SK-N-SH treated with all-trans-retinoic acid at 6 μM for 48 hours (cell line): ENCODE data around the gene DMP1.

Experiments used
- ATAC-seq: fragments of 200-7000 bp; cut with Tn5 transposase; 3 replicates; pipeline ENCODE4 v1.9.1; 2020; ENCODE audit warnings: mild to moderate bottlenecking, moderate library complexity
- BACH2 ChIP-seq: fragments of 250-450 bp; sonication (Bioruptor Pico); IDR thresholded peaks from 2 replicates; pipeline ENCODE4 v1.9.0; 2021; ENCODE audit warnings: mild to moderate bottlenecking, borderline replicate concordance
- CSDC2 ChIP-seq: fragments of 250-450 bp; sonication (Bioruptor Pico); IDR thresholded peaks from 2 replicates; pipeline ENCODE4 v1.5.0; 2020; ENCODE audit warnings: mild to moderate bottlenecking, moderate library complexity
- ESRRG ChIP-seq: fragments of 250-450 bp; sonication (Bioruptor Pico); IDR thresholded peaks from 2 replicates; pipeline ENCODE4 v1.6.1; 2021; ENCODE audit warnings: mild to moderate bottlenecking
- ISL1 ChIP-seq: fragments of 250-450 bp; sonication (Bioruptor Pico); IDR thresholded peaks from 2 replicates; pipeline ENCODE4 v2.1.2; 2022; ENCODE audit warnings: mild to moderate bottlenecking, moderate library complexity
- OSR1 ChIP-seq: fragments of 250-450 bp; sonication (Bioruptor Pico); IDR thresholded peaks from 2 replicates; pipeline ENCODE4 v1.8.0; 2022; ENCODE audit warnings: moderate library complexity, mild to moderate bottlenecking, inconsistent platforms
- PPARA ChIP-seq: fragments of 250-450 bp; sonication (Bioruptor Pico); IDR thresholded peaks from 2 replicates; pipeline ENCODE4 v1.5.0; 2020; ENCODE audit warnings: mild to moderate bottlenecking, borderline replicate concordance
- ZC3H10 ChIP-seq: fragments of 250-450 bp; sonication (Bioruptor Pico); IDR thresholded peaks from 2 replicates; pipeline ENCODE4 v1.5.1; 2021; ENCODE audit warnings: mild to moderate bottlenecking, moderate library complexity
- ZNF70 ChIP-seq: fragments of 450-650 bp; formaldehyde crosslinking; IDR thresholded peaks from 2 replicates; pipeline ENCODE4 v1.5.0; 2020; ENCODE audit warnings: mild to moderate bottlenecking, moderate library complexity
- ZNF8 ChIP-seq: fragments of 450-650 bp; formaldehyde crosslinking; IDR thresholded peaks from 2 replicates; pipeline ENCODE4 v1.5.0; 2020; ENCODE audit warnings: mild to moderate bottlenecking, moderate library complexity
- TF ChIP-seq, protein P1 (sequence below): fragments of 250-450 bp; sonication (Bioruptor Pico); IDR thresholded peaks from 2 replicates; pipeline ENCODE4 v1.8.0; 2020; ENCODE audit warnings: mild to moderate bottlenecking, moderate library complexity, borderline replicate concordance
- TF ChIP-seq, protein P2 (sequence below): fragments of 250-450 bp; sonication (Bioruptor Pico); IDR thresholded peaks from 2 replicates; pipeline ENCODE4 v1.5.1; 2020; ENCODE audit warnings: low read depth, mild to moderate bottlenecking, moderate library complexity
- TF ChIP-seq, protein P3 (sequence below): fragments of 250-450 bp; sonication (Bioruptor Pico); IDR thresholded peaks from 2 replicates; pipeline ENCODE4 v1.5.0; 2020; ENCODE audit warnings: mild to moderate bottlenecking, moderate library complexity
- TF ChIP-seq, protein P4 (sequence below): fragments of 250-450 bp; sonication (Bioruptor Pico); IDR thresholded peaks from 2 replicates; pipeline ENCODE4 v1.8.0; 2021; ENCODE audit warnings: low read depth, mild to moderate bottlenecking, moderate library complexity, borderline replicate concordance

The DMP1 gene, protein sequence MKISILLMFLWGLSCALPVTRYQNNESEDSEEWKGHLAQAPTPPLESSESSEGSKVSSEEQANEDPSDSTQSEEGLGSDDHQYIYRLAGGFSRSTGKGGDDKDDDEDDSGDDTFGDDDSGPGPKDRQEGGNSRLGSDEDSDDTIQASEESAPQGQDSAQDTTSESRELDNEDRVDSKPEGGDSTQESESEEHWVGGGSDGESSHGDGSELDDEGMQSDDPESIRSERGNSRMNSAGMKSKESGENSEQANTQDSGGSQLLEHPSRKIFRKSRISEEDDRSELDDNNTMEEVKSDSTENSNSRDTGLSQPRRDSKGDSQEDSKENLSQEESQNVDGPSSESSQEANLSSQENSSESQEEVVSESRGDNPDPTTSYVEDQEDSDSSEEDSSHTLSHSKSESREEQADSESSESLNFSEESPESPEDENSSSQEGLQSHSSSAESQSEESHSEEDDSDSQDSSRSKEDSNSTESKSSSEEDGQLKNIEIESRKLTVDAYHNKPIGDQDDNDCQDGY

DNA sequence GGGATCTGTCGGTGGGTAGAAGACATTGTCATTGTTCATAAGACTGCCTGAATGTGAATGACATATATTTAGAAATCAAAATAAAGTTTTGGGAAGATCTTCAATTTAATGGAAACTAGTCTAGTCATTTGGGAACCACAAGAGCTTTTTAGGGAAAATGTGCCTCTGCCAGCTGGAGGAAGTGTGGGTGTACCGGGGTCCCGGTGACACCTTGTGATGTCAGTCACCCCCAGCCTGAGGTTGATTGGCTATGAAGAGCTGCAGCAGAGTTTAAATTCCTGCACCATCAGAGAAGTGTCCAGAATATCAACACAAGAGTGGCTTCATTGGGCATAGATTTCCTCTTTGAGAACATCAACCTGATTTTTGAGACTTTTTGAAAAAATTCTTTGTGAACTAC lies at the start of gene DMP1:
DMP1 (plus strand) TSS at position 301 of the 400 bp plus-strand sequence. CDS start 6,213 bp downstream, outside the sequence.
- TF ChIP-seq ISL1 (CRISPR knock-in tag): no peak
- TF ChIP-seq PPARA (CRISPR knock-in tag): no peak
- TF ChIP-seq ZC3H10 (CRISPR knock-in tag): no peak
- TF ChIP-seq CSDC2: no peak
- ATAC-seq: no peak

DNA sequence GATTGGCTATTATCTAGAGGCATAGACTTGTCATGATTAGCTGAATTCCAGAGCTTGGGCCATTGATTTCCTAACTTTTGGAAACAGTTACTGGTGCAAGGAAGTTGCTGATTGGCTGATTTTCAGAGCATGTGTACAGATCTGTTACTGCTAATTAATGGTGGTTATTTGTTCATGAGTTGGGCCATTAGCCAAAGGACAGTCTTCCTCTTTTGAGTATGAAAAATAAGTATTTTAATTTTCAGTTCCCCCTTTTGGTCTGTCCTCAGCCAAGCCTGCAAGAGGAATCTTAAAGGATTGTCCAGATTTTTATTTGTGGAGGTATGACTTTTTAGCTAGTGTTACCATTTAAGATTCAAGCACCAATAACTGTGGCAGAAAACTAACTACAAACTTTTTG lies 48.7 kb upstream of the DMP1 start:
- ATAC-seq: no peak
- TF ChIP-seq, protein P1, sequence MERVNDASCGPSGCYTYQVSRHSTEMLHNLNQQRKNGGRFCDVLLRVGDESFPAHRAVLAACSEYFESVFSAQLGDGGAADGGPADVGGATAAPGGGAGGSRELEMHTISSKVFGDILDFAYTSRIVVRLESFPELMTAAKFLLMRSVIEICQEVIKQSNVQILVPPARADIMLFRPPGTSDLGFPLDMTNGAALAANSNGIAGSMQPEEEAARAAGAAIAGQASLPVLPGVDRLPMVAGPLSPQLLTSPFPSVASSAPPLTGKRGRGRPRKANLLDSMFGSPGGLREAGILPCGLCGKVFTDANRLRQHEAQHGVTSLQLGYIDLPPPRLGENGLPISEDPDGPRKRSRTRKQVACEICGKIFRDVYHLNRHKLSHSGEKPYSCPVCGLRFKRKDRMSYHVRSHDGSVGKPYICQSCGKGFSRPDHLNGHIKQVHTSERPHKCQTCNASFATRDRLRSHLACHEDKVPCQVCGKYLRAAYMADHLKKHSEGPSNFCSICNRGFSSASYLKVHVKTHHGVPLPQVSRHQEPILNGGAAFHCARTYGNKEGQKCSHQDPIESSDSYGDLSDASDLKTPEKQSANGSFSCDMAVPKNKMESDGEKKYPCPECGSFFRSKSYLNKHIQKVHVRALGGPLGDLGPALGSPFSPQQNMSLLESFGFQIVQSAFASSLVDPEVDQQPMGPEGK (CRISPR knock-in tag): no peak
- TF ChIP-seq BACH2 (CRISPR knock-in tag): no peak
- TF ChIP-seq, all 23 proteins: peak for 0

DNA sequence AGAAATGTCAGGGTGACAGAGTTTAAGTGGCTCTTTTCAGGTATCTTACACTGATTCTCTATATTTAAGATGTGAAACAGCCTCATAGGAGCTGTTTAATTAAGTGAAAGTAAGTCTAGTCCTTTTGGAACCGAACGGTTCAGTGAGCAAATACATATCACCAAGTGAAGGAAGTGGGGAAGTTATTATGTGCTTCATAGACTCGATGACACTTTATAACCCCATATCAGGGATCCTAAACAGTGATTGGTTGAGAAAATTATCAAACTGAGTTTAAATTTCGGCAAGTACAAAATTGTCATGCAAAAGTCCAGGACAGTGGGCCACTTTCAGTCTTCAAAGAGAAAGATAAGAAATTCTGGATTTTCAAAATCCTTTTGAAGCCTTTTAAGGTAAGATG lies 41.9 kb upstream of the DMP1 start, which contains the start of gene DSPP:
DSPP (plus strand) TSS at position 301 of the 400 bp plus-strand sequence. CDS start 2,380 bp downstream, outside the sequence.
- no peak for TF ChIP-seq ZNF8 (CRISPR knock-in tag)
- no peak for TF ChIP-seq CSDC2
- no peak for TF ChIP-seq ZNF70 (CRISPR knock-in tag)
- TF ChIP-seq ESRRG (CRISPR knock-in tag): no peak
- ATAC-seq: no peak

DNA sequence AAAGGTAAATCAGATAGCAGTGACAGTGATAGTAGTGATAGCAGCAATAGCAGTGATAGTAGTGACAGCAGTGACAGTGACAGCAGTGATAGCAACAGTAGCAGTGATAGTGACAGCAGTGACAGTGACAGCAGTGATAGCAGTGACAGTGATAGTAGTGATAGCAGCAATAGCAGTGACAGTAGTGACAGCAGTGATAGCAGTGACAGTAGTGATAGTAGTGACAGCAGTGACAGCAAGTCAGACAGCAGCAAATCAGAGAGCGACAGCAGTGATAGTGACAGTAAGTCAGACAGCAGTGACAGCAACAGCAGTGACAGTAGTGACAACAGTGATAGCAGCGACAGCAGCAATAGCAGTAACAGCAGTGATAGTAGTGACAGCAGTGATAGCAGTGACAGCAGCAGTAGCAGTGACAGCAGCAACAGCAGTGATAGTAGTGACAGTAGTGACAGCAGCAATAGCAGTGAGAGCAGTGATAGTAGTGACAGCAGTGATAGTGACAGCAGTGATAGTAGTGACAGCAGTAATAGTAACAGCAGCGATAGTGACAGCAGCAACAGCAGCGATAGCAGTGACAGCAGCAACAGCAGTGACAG lies 35.7 kb upstream of the DMP1 start:
- TF ChIP-seq PPARA (CRISPR knock-in tag): no peak
- TF ChIP-seq, protein P1 (CRISPR knock-in tag): no peak
- TF ChIP-seq, protein P2, sequence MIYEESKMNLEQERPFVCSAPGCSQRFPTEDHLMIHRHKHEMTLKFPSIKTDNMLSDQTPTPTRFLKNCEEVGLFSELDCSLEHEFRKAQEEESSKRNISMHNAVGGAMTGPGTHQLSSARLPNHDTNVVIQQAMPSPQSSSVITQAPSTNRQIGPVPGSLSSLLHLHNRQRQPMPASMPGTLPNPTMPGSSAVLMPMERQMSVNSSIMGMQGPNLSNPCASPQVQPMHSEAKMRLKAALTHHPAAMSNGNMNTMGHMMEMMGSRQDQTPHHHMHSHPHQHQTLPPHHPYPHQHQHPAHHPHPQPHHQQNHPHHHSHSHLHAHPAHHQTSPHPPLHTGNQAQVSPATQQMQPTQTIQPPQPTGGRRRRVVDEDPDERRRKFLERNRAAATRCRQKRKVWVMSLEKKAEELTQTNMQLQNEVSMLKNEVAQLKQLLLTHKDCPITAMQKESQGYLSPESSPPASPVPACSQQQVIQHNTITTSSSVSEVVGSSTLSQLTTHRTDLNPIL (CRISPR knock-in tag): no peak
- ATAC-seq: no peak

DNA sequence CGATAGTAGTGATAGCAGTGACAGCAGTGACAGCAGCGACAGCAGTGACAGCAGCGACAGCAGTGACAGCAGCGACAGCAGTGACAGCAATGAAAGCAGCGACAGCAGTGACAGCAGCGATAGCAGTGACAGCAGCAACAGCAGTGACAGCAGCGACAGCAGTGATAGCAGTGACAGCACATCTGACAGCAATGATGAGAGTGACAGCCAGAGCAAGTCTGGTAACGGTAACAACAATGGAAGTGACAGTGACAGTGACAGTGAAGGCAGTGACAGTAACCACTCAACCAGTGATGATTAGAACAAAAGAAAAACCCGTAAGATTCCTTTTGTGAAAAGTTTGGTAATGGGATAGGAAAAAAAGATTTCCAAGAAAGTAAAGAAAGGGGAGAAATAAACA lies 33.8 kb upstream of the DMP1 start:
- no peak for ATAC-seq

More for the DNA sequence above, 33.8 kb upstream of the DMP1 start:
- TF ChIP-seq OSR1 (CRISPR knock-in tag): no peak
- no peak for TF ChIP-seq ISL1 (CRISPR knock-in tag)
- TF ChIP-seq ZC3H10 (CRISPR knock-in tag): no peak
- TF ChIP-seq, protein P3, sequence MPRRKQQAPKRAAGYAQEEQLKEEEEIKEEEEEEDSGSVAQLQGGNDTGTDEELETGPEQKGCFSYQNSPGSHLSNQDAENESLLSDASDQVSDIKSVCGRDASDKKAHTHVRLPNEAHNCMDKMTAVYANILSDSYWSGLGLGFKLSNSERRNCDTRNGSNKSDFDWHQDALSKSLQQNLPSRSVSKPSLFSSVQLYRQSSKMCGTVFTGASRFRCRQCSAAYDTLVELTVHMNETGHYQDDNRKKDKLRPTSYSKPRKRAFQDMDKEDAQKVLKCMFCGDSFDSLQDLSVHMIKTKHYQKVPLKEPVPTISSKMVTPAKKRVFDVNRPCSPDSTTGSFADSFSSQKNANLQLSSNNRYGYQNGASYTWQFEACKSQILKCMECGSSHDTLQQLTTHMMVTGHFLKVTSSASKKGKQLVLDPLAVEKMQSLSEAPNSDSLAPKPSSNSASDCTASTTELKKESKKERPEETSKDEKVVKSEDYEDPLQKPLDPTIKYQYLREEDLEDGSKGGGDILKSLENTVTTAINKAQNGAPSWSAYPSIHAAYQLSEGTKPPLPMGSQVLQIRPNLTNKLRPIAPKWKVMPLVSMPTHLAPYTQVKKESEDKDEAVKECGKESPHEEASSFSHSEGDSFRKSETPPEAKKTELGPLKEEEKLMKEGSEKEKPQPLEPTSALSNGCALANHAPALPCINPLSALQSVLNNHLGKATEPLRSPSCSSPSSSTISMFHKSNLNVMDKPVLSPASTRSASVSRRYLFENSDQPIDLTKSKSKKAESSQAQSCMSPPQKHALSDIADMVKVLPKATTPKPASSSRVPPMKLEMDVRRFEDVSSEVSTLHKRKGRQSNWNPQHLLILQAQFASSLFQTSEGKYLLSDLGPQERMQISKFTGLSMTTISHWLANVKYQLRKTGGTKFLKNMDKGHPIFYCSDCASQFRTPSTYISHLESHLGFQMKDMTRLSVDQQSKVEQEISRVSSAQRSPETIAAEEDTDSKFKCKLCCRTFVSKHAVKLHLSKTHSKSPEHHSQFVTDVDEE: no peak
- no peak for TF ChIP-seq ZNF8 (CRISPR knock-in tag)
- TF ChIP-seq, protein P4, sequence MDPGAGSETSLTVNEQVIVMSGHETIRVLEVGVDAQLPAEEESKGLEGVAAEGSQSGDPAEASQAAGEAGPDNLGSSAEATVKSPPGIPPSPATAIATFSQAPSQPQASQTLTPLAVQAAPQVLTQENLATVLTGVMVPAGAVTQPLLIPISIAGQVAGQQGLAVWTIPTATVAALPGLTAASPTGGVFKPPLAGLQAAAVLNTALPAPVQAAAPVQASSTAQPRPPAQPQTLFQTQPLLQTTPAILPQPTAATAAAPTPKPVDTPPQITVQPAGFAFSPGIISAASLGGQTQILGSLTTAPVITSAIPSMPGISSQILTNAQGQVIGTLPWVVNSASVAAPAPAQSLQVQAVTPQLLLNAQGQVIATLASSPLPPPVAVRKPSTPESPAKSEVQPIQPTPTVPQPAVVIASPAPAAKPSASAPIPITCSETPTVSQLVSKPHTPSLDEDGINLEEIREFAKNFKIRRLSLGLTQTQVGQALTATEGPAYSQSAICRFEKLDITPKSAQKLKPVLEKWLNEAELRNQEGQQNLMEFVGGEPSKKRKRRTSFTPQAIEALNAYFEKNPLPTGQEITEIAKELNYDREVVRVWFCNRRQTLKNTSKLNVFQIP: no peak
